GM18951 (cell line): ENCODE results near the gene NPIPB4.
"Not testable (repeated sequence)": the region's sequence is repeated elsewhere in the genome, so short reads cannot be mapped to it uniquely, and the experiment has no call there.

Experiments
- POLR2A ChIP-seq: IDR thresholded peaks from 4 replicates; pipeline ENCODE4 v1.6.1; 2011; ENCODE audit warnings: mild to moderate bottlenecking; ENCODE audit not compliant: insufficient read length, insufficient read depth; ENCODE audit errors: extremely low read depth
- in situ Hi-C: fragments of 300-500 bp; cut with MboI; formaldehyde crosslinking; loops from one replicate; pipeline ENCODE4 v1.12.0; 2022; ENCODE audit warnings: low sequenced_read_pairs, mixed read lengths, inconsistent platforms; ENCODE audit not compliant: unreplicated experiment

NPIPB4 gene

GRCh38 chr16:21857656-21858055 is at the start of gene NPIPB4:
TSS of gene NPIPB4 (minus strand) at chr16:21857756. CDS start at chr16:21857378, 378 bp downstream.
- in situ Hi-C loops, result not testable (repeated sequence)

DNA sequence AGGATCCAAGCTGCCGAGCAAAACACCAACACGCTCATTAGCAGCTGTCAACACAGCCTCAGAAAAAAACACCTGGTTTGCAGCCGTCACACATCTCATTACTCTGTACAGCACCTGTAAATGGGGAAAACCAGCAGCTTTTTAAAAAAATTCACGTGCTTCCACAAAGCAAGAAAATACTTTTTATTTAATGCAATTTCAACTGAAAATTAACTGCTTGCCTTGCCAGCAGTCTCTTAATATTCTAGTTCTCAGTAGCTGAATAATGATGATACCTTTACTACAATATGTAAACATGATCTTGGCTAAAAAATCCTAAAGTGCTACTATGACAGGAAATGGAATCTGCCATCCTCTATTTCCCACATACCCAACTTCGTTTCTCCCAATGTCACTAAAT is 41.4 kb upstream of the NPIPB4 start:
- in situ Hi-C loops, result not testable (repeated sequence)

GRCh38 chr16:21881988-21882387 is 24.4 kb upstream of the NPIPB4 start:
- in situ Hi-C loops, result not testable (repeated sequence)

GRCh38 chr16:21837186-21837585 is 20.4 kb downstream of the NPIPB4 start:
- in situ Hi-C loops, result not testable (repeated sequence)

DNA sequence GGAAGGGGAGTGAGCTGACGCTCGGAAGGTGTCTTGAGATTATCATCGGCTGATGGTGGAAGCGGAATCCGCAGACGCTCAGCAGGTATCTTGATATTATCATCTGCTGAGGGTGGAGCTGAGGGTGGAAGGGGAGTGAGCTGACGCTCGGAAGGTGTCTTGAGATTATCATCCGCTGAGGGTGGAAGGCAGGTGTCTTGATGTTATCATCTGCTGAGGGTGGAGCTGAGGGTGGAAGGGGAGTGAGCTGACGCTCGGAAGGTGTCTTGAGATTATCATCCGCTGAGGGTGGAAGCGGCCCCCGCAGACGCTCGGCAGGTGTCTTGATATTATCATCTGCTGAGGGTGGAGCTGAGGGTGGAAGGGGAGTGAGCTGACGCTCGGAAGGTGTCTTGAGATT is 21.2 kb downstream of the NPIPB4 start:
- in situ Hi-C loops, result not testable (repeated sequence)

DNA sequence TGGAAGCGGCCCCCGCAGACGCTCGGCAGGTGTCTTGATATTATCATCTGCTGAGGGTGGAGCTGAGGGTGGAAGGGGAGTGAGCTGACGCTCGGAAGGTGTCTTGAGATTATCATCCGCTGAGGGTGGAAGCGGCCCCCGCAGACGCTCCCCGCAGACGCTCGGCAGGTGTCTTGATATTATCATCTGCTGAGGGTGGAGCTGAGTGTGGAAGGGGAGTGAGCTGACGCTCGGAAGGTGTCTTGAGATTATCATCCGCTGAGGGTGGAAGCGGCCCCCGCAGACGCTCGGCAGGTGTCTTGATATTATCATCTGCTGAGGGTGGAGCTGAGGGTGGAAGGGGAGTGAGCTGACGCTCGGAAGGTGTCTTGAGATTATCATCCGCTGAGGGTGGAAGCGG is 21.8 kb downstream of the NPIPB4 start:
- in situ Hi-C loops, result not testable (repeated sequence)

GRCh38 chr16:21834211-21834610 is 23.3 kb downstream of the NPIPB4 start:
- in situ Hi-C loops, result not testable (repeated sequence)

DNA sequence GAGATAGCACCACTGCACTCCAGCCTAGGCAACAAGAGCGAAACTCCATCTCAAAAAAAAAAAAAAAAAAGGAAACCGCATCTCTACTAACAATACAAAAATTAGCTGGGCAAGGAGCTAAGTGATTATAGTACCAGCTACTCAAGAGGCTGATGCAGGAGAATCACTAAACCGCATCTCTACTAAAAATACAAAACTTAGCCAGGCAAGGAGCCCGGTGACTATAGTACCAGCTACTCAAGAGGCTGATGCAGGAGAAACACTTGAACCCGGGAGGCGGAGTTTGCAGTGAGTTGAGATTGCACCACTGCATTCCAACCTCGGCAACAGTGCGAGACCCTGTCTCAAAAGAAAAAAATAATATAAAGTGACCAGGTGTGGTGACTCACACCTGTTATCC is 27.6 kb downstream of the NPIPB4 start:
- in situ Hi-C loops, result loop anchor here (10.0 kb wide), 1 partner anchor 115 kb away; no protein-coding TSS in a partner anchor

DNA sequence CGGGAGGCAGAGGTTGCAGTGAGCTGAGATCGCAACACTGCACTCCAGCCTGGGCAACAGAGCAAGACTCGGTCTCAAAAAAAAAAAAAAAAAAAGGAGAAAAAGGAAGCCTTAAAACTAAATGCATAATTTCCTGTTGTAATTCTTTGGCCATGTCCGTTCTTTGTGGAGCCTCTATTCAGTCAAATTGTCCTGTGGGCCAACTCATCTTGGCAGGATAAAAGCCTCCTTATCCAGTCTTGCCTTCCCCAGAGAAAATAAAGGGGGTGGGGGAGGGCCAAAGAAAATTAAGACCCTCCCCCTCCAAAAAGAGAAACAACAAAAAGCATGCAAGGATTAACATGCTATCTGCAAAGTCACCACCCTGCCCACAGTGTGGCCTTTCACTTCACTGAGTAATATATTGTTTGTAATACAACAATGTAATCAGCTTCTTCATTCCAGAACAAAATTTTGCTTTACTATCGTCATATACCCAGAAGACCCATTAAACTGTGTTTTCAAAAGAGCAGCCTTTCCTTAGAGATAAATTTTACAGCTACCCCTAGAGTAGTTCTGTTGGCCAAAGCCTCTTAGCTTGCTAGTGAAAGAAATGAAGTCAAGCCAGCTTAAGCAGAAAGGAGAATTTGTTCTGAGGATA is 31.4 kb downstream of the NPIPB4 start:
- in situ Hi-C loops, result loop anchor here (10.0 kb wide), 1 partner anchor 119 kb away; no protein-coding TSS in a partner anchor

GRCh38 chr16:21825526-21825925 is 32.0 kb downstream of the NPIPB4 start:
- in situ Hi-C loops, result loop anchor here (10.0 kb wide), 1 partner anchor 119 kb away; no protein-coding TSS in a partner anchor

GRCh38 chr16:21823258-21823657 is 34.3 kb downstream of the NPIPB4 start:
- in situ Hi-C loops, result loop anchor here (10.0 to 25.0 kb wide), 2 partner anchors 122 to 264 kb away; partner anchors contain the start of gene VWA3A

DNA sequence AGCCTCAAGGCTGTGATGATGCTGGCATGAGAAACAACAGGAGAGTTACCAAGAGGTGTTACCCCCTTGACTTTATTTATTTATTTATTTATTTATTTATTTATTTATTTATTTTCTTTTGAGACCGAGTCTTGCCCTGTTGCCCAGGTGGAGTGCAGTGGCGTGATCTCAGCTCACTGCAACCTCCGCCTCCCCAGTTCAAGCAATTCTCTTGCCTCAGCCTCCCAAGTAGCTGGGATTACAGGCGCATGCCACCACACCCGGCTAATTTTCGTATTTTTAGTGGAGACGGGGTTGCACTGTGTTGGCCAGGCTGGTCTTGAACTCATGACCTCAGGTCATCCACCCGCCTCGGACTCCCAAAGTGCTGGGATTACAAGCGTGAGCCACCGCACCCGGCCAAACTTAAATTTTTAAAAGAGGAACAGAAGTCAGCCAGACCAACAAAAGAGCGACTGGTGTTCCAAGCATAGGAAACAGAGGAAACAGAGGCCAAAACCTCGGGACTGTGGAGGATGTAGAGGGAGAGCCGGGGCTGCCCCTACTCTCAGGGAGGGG is 36.6 kb downstream of the NPIPB4 start:
- in situ Hi-C loops, result loop anchor here (10.0 to 25.0 kb wide), 2 partner anchors 124 to 266 kb away; partner anchors contain the start of gene VWA3A

DNA sequence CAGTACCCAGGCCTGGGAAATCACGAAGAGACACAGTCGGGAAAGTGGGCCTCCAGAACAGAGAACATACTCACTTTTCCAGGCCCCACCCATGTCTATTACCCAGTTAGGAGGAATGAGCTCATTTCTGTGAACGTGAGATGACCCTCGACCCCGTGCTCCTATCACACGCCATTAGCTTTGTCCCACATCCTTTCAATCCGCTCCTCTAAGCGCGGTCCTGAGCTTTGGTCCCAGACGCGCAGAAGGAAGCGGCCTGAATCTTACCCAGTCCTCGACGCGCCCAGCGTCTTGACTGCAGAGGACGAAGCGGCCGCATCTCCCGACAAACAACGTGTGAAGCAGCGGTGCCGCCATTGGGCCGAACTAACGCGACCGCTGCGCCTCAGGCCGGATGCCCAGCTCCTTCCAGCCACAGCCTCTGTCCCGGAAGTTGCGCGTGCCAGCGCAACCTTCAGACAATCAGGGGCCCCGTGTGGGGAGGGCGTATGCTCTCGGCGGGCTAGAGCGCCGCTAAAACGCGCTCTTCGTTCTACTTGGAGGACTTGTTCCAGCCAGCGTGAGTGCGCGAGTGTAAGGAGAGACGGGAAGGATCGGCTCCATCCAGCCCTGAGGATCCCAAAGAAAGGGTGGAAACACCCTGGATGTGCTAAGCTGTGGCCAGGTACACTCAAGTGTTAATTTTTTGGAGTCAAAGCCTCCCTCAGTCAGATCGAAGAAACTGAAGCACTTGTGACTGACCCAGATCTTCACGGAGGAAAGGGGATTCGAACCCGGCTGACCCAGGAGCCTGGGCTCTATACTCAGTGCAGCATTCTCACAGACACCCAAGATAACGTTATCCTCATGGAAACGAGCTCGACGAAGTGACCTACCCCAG is 37.3 kb downstream of the NPIPB4 start:
- TF ChIP-seq POLR2A, result peak; percentile 87
- in situ Hi-C loops, result loop anchor here (10.0 to 25.0 kb wide), 2 partner anchors 125 to 267 kb away; partner anchors contain the start of gene VWA3A

DNA sequence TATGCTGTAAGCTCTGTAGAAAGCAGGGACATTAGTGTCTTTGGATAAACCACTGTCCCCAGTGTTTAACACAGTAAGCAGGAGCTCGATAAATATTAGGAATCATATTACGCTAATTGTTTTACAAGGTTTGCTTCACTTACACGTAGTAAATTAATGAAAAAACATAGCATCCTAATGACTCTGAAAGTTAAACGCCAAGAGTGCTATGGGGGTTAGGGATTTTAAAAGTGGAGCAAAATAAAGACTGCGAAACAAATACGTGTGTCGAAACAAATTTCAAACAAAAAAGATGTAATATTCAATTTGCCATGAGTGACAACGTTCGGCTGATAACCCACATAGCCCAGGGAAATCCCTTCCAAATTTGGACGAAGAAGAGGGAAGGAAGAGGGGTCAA is 37.9 kb downstream of the NPIPB4 start:
- in situ Hi-C loops, result loop anchor here (10.0 to 25.0 kb wide), 2 partner anchors 125 to 268 kb away; partner anchors contain the start of gene VWA3A

- in situ Hi-C loops, result loop anchor here (25.0 kb wide), 1 partner anchor 270 kb away; the partner anchor contains the start of gene VWA3A
These were observed 40.5 kb downstream of the NPIPB4 start for GRCh38 chr16:21817012-21817411.

DNA sequence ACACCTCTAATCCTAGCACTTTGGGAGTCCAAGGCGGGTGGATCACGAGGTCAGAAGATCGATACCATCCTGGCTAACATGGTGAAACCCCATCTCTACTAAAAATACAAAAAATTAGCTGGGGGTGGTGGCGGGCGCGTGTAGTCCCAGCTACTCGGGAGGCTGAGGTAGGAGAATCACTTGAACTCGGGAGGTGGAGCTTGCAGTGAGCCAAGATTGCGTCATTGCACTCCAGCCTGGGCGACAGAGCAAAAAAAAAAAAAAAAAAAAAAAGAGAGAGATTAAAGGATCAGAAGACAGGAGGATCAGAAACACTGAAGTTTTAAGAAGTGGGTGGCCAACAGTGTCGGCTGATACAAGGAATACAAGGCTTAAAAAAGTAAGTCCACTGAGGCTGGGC is 41.9 kb downstream of the NPIPB4 start:
- in situ Hi-C loops, result loop anchor here (25.0 kb wide), 1 partner anchor 272 kb away; the partner anchor contains the start of gene VWA3A

DNA sequence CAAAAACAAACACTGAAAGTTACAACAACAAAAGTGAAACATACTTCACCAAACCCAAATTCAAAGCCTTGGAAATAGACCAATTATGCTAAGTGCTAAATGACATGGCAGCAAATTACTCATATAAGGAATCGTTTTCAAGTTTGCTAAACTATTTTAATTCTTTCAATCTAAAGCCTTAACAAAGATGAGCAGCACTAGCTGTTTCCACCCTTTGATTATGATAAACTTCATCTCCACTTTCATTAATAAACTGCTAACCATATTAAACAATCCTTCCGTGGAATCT is 55.2 kb downstream of the NPIPB4 start:
- in situ Hi-C loops, result loop anchor here (25.0 kb wide), 1 partner anchor 285 kb away; the partner anchor contains the start of gene VWA3A

DNA sequence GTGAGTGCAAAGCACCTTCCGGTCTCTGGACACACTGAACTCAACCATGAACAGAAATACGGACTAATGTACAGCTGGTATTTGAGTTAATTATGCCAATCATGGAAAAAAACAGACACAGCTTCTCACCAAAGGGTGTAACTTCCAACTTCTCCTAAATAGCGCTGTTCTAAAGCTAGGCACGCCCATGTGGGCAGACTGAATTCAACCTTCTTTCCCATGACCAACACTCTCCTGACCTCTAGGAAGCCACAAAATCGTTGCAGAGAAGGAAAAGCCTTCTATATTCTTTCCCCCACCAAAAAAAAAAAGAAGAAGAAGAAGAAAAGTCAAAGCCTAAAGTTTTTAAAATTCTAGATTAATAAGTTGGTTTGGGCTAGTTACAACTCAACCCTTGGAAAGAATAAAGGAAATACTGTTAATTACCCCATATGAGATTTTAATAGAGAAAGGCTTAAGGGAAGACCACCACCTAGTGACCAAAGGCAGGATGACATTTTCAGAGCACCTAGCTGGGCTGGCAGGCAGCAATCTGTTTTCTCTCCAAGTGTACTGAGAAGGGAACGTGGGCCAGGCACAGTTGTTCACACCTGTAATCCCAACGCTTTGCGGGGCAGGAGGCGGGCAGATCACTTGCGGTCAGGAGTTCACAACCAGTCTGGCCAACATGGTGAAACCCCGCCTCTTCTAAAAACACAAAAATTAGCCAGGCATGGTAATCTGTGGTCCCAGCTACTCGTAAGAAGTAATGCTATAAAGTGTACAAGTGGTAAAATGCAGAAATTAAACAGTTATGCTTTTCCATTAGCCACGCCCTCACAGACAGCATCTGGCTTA is 55.8 kb downstream of the NPIPB4 start:
- in situ Hi-C loops, result loop anchor here (25.0 kb wide), 1 partner anchor 286 kb away; the partner anchor contains the start of gene VWA3A

- in situ Hi-C loops, result loop anchor here (10.0 kb wide), 1 partner anchor 816 kb away; no protein-coding TSS in a partner anchor
These were observed 59.0 kb downstream of the NPIPB4 start for GRCh38 chr16:21798601-21799000.
